GM18519 (cell line): ENCODE measurements around the gene SAMD4B.
A peak's percentile ranks its signal among the peaks of the same experiment; 100 is the strongest.

Source experiments
- ATAC-seq: cut with Tn5 transposase; IDR thresholded peaks from one replicate; pipeline ENCODE4 v1.9.1; 2021; ENCODE audit warnings: mild to moderate bottlenecking, moderate library complexity; ENCODE audit not compliant: unreplicated experiment, low FRiP score

SAMD4B gene

DNA sequence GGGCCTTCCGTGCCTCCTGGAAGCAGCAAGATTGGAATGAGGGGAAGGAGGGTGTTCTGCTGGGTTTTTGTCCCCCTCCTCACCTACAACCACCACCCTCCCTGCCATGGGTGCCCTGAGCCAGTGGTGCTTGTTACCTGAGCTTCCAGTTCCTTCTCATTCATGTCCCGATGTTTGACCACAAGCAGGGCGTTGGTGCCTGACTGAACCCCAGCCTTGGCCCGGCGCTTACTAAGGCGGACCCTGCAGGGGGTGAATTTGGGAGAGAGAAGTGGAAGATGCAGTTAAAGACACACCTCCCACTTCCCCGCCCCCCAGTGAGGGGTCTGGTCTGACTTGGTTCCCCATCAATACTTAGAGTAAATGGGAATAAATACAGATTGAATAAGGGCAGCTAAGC is 44.3 kb downstream of the SAMD4B start:
- ATAC-seq: no peak

DNA sequence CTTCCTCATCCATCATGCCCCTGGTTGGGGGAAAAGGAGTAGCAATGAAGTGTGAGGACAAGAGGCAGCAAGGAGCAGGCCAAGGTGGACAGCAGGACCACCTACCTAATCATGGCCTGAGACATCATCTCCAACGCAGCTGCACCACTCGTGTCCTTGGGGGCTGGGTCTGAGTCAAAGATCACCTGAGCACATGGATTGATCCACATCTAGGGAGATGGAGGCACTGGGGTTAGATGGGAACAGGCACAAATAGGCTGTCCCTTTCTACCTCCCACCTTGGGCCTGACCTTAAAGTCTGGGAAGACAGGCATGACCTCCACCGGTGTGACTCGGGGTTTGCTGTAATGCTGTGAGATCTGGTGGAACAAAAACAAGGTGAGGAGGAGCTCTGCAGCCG is 46.4 kb downstream of the SAMD4B start:
- no peak for ATAC-seq

DNA sequence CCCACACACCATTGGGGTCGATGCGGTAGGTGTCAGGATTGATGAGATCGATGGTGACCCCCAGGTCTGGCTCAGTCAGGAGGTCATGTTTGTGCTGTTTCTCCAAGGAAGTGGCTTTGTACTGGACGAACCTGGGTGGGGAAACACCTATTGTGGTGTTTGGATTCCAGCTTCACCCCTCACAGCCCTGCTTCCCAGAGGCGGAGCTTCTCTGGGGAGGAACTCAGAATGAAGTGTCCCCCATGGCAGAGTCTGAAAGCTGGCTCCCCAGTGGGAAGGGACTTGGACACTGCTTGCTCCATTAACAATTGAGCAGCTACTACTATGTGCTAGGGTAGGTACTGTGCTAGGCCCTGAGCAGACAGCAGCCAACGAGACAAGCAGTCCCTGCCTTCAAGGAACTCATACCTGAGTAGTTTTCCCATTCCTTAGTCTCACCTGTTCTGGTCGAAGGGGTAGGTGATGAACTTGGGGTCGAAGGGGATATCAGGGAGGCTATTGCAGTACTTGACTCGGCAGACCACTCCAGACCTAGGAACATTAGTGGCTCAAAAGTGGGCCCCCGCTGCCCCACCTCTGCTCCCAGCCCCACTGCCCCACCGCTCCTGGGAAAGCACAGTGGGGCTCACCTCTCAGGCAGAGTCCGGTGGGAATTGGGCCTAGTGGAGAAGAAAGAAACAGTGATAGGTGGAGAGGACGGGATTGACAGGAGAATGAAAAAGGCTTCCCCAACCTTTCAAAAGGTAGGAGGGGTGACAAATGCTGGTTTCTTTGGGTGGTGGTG is 47.6 kb downstream of the SAMD4B start:
- ATAC-seq: no peak

DNA sequence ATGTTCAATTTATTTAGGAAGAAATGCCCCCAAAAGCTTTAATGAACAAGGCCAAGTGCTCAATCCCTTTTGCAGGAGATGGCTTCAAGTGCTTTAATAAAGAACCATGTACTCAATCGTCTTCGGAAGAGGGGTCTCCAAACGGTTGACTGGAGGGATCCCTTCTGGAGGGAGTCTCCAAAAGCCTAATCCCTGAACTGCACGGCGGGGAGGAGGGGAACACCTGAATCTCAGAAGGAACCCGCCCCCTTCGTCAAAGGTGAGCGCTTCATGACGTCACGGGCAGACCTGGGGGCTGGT is 48.2 kb downstream of the SAMD4B start:
- ATAC-seq: no peak

DNA sequence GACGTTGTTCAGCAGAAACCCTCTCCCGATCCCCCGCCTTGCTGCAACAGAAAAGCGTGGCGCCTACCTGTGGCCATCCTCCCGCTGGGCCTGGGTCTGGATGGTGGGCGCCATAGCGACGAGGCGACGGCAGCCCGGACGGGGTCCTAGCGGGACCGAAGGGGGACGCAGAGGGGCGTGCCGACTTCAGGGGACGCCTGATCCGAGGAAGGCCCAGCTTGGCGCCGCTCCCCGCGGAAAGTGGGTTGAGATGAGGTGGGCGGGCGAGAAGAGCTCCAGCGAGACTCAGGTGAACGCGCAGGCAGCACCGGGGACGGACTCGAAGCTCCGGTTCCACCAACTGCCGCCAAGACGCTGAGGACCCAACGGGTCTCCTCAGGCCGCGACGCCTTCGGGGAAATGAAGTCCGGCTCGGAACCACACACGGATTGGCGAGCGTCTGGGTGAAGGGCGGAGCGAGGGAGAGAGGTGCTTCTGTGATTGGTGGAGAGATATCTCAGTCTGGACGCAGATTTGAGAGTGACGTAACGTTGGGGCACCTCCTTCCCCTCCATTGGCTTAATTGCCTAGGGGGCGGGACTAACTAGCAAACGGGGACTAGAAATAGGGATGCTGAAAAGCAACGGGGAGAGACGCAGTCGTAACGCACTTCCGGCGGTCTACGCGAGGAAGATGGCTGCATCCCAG is 48.7 kb downstream of the SAMD4B start, which contains the start of the genes MED29 and PAF1:
TSS of gene MED29 (plus strand) at position 628 of the 687 bp plus-strand sequence. CDS start at position 673, 45 bp downstream.
TSS of gene PAF1 (minus strand) at position 356 of the 687 bp plus-strand sequence. CDS start at position 114, 242 bp downstream.
- peak; percentile 70 for ATAC-seq

DNA sequence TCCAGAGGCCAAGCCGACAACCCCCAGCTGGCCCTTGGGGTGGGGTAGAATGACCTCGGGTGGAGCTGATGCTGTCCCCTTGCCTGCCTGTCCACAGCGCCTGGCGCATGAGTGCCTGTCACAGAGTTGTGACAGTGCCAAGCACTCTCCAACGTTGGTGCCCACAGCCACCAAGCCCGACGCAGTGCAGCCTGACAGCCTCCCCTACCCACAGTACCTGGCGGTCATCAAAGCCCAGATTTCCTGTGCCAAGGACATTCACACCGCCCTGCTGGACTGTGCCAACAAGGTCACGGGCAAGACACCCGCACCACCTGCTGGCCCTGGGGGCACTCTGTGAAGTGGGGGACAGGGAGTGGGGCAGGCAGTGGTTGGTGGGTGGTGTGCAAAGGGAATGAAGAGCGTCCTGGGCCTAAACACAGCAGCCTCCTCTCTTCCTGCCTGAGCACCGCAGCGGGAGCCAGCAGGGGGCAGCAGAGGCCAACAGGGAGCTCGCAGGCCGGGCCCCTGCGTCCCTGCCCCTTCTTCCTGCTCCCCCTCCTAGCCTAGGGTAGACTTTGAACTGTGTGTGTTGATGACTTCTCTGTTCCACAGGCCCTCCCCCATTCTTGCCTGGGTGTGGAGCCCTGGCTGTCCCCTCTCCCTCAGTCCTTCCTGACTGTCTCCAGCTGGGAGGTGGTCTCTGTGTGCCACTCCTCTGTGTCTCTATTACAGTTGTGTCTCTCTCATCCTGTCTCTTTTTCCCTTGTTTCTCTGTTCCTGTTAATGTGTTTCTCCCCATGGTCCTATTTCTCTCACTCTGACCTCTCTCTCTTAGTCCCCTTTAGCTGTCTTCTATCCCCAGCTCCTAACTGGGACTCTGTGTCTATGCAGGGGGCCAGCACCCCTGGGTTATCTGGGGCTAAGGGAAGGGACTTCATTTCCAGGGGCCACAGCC is 55.4 kb downstream of the SAMD4B start:
- ATAC-seq: no peak

DNA sequence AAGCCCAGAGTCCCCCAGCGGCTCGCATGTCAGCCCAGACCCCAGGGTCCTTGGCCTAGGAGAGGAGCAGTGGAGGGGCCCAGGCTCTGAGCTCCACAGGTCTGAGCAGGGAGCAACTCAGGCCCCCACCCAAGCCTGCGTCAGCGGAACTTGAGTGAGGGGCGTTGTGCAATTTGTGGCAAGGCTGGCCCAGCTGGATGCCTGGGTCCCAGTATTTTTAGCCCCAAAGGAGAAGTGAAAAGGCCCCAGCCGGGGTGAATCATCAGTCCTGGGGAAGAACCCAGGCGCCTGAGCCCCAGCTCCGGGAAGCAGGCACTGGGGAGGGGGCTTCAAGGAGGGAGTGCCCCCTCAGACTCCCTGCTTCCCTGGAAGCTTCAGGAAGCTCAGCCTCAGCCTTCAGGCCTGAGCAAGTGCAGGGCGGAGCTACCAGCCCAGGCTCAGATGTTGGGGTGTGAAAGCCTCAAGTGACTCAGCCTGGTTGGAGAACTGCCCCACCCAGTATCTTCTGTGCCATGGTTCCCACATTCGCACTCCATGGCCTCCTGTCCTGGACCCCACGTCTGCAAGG is 56.2 kb downstream of the SAMD4B start:
- no peak for ATAC-seq

DNA sequence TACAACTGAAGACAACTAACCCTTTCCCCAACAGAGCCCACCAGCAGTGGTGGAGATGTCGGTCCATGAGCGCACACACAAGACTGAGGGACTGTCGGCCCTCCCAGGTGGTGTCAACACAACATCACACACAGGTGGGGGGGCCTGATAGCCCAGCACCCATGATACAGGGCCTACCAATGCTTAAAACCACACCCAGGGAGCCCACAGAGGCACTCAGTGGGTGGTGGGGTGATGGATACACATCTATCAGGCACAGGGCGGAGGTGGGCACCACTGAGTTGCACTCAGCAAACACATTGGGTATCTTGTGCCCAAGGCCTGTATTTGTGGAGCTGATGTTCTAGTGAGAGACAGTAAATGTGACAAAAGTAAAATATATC is 57.4 kb downstream of the SAMD4B start:
- ATAC-seq: no peak

DNA sequence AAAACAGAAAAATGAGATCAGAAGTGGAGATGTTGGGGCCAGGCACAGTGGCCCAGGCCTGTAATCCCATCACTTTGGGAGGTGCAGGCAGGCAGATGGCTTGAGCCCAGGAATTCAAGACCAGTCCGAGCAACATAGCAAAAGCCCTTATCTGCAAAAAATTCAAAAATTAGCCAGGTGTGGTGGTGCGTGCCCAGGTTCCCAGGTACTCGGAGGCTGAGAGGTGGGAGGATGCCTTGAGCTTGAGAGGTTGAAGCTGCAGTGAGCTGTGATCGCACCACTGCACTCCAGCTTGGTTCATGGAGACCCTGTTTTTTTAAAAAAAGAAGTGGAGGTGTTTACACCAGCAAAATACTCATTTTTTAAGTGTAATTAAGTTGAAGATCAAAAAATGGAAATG is 57.8 kb downstream of the SAMD4B start:
- ATAC-seq: no peak

DNA sequence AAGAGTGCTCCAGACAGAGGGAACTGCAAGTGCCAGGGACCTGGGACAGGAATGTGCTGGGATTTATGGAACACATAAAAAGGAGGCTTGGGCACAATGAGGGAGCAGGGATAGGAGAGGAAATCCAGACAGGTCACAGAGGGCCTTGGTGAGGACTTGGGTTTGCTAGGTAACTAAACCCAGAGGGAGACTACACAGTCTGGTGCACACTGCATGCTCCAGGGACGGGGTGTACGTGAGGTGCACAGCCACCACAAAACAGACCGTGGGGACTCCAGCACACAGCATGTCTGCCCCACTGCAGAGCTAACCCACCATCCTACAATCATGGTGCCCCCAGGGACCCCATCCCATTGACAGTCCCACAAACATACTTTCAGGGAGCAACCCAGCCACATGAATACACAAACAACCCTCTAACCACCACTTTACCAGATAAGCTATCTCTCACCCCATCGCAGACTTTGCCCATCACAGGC is 58.9 kb downstream of the SAMD4B start:
- ATAC-seq: no peak

DNA sequence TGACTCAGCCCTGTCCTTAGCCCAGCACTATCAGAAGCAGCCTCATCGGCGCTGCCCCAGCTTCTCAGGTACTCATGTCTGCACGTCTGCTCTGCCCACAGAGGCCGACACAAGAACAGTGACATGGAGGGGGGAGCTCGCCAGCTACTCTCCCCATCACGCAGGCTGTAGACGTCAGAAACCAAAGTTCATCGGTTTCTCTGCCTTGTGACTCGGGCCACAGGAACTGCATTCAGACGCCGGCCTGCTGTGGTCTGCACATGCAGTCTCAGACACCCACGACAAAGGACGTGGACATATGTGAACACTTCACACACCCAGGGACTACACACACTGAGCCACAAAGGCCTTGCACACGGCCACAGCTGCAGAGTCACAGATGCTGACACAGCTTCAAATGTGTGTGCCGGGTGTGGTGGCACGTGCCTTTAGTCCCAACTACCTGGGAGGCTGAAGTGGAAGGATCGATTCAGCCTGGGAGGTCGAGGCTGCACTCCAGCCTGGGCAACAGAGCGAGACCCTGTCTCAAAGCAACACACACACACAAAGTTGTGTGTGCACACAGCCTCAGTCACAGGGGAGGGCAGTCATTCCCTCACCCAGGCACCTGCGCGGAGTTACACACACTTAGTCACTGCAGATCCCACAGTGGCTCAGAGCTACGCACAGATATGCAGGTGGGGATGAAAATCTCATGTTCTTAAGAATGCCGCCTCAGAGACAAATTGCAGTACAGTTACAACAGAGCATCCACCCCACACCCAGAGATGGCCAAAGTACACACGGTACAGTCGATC is 59.5 kb downstream of the SAMD4B start:
- no peak for ATAC-seq

DNA sequence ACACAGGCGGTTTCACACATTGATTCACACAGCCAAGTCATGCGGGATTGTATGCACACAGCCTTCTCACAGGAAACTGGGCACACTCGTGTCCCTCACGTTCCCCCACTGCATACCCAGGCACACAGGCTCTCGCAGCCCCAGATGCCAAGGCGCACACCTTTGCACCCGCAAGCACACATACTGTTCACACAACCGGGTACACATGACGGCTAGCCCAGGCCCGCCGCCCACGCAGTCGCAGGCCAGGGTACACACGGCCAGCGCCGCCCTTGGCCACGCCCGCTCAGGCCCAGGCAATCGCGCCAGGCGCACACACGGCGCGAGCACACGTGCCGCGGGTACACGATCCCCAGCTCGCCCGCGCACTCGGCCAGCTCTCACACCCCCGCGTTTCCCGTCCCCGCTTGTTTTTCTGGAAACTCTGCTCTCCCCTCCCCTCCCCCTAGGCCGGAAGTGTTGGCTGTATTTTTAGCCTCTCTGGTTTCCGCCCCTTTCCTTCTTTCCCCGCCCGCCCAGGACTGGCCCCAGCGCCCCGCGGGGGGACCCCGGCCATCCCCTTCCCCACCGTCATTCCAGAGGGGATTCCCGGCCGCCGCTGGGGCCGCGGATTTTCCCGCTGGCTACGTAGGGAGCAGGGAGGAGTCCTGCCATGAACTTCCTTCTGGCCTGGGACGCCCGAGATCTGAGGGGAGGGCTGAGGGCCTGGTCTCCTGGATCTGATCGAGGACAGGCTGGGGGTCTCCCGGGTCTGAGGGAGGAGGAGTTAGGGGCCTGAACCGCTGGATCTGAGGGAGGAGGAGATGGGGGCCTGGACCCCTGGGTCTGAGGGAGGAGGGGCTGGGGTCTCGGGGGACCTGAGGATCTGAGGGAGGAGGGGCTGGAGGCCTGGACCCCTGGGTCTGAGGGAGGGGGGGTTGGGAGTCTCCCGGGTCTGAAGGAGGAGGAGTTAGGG is 60.4 kb downstream of the SAMD4B start:
- no peak for ATAC-seq

DNA sequence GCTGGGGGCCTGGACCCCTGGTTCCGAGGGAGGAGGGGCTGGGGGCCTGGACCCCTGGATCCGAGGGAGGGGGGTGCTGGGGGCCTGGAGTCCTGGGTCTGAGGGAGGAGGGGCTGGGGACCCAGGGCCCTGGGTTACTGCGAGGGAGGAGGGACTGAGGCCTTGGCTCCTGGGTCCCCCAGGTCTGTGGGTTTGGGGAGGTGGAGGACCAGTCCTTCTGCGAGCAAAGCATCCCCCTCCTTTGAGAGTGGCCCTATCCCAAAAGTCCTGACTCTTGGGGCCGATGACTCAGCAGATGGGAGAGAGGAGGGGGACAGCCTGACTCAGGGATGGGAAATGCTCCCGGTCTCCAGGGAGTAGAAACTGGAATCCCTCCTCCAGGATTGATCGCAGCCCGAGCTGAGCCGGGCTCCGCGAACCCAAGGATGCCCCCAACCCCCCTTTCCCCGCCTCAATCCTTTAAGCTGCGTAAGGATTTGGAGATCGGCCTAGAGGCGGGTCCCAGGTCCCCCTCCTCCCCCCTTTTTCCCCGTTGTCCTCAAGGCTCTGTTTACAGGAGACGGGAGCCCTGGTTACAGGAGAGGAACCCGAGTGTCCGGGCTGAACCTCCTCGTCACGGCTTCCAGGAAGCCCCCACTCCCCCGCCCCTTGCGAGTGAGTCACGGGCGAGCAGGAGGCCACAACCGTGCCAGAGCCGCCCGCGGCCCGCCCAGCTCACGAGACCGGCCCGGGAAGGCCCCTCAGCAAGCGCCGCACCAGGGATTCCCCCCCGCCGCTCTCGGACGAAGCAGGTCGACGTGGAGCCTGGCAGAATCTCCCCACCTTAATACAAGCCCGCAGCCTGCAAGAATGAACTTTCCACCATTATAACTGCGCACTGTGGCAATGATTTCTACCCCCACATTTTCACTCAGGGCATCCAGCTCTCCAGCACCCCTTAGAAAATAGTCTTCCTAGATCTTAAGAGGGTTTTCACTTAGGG is 61.4 kb downstream of the SAMD4B start:
- no peak for ATAC-seq

DNA sequence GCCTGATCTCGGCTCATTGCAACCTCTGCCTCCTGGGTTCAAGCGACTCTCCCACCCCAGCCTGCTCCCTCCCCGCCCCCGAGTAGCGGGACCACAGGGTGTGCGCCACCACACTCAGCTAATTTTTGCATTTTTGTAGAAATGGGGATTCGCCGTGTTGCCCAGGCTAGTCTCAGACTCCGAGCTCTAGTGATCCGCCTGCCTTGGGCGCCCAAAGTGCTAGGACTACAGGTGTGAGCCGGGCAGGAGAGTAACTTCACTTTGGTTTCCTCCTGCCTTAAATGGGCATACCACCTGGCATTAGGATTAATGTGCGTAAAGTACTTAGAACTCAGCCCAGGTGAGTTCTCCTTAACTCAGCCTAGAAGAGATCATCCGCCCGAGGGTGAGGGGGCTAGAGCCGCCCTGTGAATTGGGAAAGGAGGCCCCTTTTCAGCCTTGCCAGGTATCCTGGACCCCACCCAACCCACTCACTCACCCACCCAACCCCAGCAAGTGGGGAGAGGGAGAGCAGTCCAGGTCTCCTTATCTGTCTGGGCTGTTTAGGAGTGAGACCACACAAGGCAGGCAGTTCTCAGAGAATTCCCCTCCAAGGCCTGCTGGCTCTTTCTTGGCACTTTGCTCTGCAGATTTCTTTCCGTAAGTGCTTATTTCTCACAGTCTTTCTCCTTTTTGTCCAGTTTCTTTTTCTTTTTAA is 63.2 kb downstream of the SAMD4B start:
- no peak for ATAC-seq

DNA sequence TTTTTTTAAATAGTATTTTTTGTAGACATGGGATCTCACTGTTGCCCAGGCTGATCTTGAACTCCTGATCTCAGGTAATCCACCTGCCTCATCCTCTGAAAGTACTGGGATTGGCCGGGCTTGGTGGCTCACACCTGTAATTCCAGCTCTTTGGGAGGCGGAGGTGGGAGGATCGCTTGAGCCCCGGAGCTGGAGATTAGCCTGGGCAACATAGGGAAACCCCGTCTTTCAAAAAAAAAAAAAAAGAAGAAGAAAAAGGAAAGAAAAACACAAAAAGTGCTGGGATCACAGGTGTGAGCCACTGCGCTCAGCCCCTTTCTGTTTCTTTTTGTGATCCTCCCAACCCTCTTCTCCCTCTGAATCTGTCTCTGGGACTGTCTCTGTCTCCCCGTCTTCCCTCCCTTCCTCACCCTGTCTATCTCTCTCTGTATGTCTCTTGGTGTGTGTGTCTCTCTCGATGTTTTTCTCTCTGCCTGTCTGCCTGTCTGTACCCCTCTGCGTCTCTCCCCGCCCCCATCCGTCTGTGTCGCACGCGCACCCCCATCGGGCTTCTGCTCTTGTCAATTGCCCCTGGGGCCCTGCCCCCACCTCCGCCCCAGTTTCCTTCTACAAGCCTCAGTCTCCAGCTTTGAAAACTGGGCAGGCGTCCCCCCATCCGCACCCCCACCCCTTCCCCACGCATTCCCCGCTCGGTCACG is 63.9 kb downstream of the SAMD4B start:
- no peak for ATAC-seq

DNA sequence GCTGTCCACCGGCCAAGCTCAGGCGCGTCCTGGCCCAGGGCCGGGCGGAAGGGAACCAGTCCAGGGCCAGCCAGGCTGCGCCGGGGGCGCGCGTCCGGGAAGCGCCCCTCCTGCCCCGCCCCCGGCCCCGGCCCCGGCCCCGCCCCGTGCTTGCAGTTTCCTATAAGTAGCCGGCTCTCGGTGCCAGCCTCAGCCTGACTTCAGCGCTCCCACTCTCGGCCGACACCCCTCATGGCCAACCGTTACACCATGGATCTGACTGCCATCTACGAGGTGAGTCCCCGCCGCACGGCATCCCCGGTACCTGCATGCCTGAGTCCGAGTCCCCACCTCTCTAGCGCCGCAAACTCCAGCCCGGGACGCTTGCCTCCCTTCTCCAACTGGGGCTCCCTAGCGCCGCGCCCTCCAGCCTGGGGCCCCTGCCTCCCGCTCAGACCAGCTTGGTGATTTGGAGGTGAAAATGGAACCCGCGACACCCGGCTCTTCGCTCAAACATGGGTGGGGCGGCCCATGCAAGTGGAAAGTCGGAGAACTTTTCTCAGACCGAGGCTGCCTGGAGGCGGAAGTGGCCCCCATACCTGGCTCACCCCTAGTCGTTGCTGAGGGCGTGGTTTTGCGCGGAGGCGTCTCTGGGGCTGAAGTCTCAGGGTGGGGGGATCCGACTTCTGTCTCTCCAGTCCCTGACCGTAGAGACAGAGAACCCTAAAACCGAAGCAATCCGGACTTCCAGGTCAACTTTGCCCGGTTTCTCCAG is 64.6 kb downstream of the SAMD4B start, which contains the start of gene ZFP36:
TSS of gene ZFP36 (plus strand) at position 192 of the 754 bp plus-strand sequence. CDS start at position 250, 58 bp downstream.
- no peak for ATAC-seq
